ENCODE data around the gene USP17L27.
"Not testable (repeated sequence)": the region's sequence is repeated elsewhere in the genome, so short reads cannot be mapped to it uniquely, and the experiment has no call there.

The USP17L27 gene

DNA sequence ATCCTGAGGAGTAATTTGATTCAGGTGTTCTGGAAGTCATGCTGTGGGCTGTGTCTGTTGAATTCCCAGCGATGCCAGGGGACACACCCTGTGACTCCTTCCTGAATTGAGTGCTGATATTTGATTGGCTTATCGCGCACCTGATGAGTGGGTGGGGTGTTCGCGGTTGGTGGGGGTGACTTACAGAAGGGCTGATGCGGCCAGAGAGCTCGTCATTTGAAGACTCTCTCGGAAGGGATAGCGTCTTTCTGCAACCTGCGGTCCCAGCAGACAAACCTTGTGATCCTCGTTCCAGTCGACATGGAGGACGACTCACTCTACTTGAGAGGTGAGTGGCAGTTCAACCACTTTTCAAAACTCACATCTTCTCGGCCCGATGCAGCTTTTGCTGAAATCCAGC, at the start of gene USP17L27:
Gene USP17L27 (plus strand): TSS at position 301 of the 400 bp plus-strand sequence. CDS start 0 bp downstream, at position 301.
- not testable (repeated sequence) for DNase-seq

- not testable (repeated sequence) for DNase-seq
These were observed 19.8 kb upstream of the USP17L27 start for GRCh38 chr4:9324191-9324590.

GRCh38 chr4:9324865-9325264, 19.1 kb upstream of the USP17L27 start, which contains the start of gene USP17L24:
Gene USP17L24, plus strand, starts transcription at chr4:9325165. Its CDS starts 0 bp downstream, at chr4:9325165.
- DNase-seq = not testable (repeated sequence)

- not testable (repeated sequence) for DNase-seq
These were observed 14.3 kb upstream of the USP17L27 start, which contains the start of gene USP17L25 for GRCh38 chr4:9329611-9330010. Gene USP17L25, plus strand, starts transcription at chr4:9329911. Its CDS starts 0 bp downstream, at chr4:9329911.

GRCh38 chr4:9334358-9334757, 9.6 kb upstream of the USP17L27 start, which contains the start of gene USP17L26:
Gene USP17L26, plus strand, starts transcription at chr4:9334658. Its CDS starts 0 bp downstream, at chr4:9334658.
- DNase-seq = not testable (repeated sequence)

DNA sequence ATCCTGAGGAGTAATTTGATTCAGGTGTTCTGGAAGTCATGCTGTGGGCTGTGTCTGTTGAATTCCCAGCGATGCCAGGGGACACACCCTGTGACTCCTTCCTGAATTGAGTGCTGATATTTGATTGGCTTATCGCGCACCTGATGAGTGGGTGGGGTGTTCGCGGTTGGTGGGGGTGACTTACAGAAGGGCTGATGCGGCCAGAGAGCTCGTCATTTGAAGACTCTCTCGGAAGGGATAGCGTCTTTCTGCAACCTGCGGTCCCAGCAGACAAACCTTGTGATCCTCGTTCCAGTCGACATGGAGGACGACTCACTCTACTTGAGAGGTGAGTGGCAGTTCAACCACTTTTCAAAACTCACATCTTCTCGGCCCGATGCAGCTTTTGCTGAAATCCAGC, 4.8 kb upstream of the USP17L27 start, which contains the start of gene USP17L5:
Gene USP17L5 (plus strand): TSS at position 301 of the 400 bp plus-strand sequence. CDS start 0 bp downstream, at position 301.
- DNase-seq = not testable (repeated sequence)

- not testable (repeated sequence) for DNase-seq
These were observed 4.6 kb downstream of the USP17L27 start, which contains the start of gene USP17L28 for GRCh38 chr4:9348593-9348992. Gene USP17L28, plus strand, starts transcription at chr4:9348893. Its CDS starts 0 bp downstream, at chr4:9348893.

DNA sequence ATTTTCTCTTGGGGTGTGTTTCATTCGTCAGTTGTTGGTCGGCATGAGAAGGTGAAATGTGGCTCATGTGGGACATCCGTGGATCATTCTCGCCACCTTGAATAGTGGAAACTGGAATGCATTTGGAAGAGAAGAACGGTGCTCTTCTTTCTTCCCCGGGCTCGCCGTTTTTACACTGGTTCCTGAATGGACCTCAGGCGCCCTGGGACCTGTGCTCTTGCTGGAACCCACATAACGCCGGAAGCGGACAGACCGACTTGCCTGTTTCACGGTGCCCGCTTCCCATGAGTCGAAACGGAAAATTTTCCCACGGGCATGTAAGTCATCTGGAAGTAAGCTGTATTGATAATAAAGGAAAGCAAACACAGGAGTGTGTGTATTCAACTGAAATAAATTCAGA, 6.9 kb downstream of the USP17L27 start:
- DNase-seq = not testable (repeated sequence)

- not testable (repeated sequence) for DNase-seq
These were observed 9.4 kb downstream of the USP17L27 start, which contains the start of gene USP17L29 for GRCh38 chr4:9353338-9353737. Gene USP17L29, plus strand, starts transcription at chr4:9353638. Its CDS starts 0 bp downstream, at chr4:9353638.

DNA sequence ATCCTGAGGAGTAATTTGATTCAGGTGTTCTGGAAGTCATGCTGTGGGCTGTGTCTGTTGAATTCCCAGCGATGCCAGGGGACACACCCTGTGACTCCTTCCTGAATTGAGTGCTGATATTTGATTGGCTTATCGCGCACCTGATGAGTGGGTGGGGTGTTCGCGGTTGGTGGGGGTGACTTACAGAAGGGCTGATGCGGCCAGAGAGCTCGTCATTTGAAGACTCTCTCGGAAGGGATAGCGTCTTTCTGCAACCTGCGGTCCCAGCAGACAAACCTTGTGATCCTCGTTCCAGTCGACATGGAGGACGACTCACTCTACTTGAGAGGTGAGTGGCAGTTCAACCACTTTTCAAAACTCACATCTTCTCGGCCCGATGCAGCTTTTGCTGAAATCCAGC, 18.9 kb downstream of the USP17L27 start, which contains the start of gene USP17L30:
Gene USP17L30 (plus strand): TSS at position 301 of the 400 bp plus-strand sequence. CDS start 0 bp downstream, at position 301.
- not testable (repeated sequence) for DNase-seq

DNA sequence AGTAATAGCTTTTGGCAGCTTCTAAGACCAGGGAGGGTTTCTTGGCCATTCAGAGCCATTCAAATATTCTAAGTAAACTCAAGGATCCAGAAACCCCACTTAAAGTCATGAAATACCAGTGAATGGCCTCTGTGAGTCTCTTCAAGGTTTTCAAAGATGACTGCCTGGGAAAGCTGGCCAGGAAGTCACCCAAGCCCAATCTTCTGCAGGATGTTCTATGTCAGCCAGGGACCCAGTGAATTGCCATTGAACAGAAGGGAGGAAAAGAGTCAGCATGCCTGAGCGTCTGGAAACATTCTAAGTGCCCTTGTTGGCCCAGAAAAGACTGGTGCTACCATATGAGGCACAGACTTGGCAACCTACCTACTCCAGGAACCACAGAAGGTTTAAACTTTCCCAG, 35.9 kb downstream of the USP17L27 start:
- not testable (repeated sequence) for DNase-seq

GRCh38 chr4:9381012-9381534, 37.1 kb downstream of the USP17L27 start:
- peak in 1 of 2 experiments; percentile 3 for DNase-seq

GRCh38 chr4:9384126-9384525, 40.2 kb downstream of the USP17L27 start:
- DNase-seq = no peak

- DNase-seq = not testable (repeated sequence)
These were observed 45.1 kb downstream of the USP17L27 start for GRCh38 chr4:9389001-9389400.
